ENCODE measurements around the gene NFATC1. TPM values are rescaled to one million over a fixed set of nuclear protein-coding genes. Genes with fewer than 3 reads are reported as not detected.

NFATC1 gene
- total RNA-seq, 1 donor from 2014 or later = 80.3 TPM

DNA sequence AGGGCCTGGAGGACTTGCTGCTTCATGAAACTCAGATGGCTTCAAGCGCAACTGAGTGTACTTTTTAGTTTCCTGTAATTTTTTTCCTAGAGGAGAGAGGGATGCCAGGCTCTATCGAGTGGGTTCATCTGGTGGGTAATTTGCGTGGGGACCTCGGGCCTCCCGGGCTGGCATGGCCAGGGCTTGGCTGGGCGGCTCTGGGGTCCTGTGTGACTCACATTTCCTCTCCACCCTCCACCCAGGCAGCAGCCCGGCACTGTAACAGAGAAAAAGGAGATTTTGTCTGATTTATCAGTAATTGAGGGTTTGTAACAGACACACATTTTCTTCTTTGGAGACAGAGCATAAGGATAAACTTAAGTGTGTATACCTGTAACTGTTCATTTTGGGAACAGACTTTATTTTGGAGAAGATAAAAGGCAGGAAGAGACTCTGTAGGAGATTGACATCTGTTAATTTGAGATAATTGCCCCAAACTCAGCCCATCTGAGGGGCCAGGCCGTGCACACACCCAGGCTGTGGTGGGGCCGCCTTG, 64.3 kb downstream of the NFATC1 start:
- DNase-seq (ENCODE audit: low spot score) (no peak), ATAC-seq (no peak)
- intact Hi-C loops (cut with DNase I) = no loop called here

DNA sequence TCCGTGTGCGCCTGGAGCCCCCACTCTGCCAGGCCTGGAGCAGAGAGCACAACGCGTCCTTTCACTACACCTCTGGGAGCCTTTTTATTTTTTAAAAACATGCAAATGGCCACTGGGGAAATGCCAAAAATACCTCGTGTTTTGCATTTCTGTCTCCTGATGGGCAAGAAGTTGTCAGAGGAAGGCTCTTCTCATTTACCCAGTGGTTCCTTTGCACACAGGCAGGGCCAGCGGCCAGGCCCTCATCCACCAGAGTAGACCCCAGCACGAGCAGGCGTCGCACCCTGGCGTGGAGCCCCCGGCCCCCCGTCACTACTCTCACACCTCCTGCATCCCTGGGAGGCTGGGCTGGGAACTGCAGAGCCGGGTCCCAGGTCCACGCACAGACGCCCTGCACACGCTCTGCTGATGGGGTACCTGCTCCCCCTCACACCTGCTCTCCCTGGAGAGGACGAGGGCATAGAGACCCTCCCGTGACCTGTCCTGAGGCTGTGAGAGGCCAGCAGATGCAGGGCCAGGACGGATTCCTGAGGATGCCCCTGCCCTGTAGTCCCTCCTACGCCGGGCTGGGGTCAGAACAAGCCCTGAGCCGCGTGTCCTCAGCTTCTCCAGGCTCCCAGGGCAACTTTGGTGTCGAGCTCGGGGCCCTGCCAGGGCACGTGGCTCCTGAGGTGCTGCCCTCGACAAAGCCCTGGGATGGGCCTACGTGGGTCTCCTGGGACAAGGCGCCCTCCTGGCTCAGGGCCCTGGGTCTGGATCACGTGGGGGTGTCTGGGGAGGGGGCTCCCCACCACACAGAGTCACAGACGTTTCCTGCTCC, 65.0 kb downstream of the NFATC1 start:
- DNase-seq (ENCODE audit: low spot score) (no peak), ATAC-seq (no peak)
- intact Hi-C loops (cut with DNase I) = no loop called here

GRCh38 chr18:79461627-79462026, 65.9 kb downstream of the NFATC1 start:
- intact Hi-C loops (cut with DNase I) = no loop called here
- DNase-seq (ENCODE audit: low spot score) = no peak
- no peak for ATAC-seq

DNA sequence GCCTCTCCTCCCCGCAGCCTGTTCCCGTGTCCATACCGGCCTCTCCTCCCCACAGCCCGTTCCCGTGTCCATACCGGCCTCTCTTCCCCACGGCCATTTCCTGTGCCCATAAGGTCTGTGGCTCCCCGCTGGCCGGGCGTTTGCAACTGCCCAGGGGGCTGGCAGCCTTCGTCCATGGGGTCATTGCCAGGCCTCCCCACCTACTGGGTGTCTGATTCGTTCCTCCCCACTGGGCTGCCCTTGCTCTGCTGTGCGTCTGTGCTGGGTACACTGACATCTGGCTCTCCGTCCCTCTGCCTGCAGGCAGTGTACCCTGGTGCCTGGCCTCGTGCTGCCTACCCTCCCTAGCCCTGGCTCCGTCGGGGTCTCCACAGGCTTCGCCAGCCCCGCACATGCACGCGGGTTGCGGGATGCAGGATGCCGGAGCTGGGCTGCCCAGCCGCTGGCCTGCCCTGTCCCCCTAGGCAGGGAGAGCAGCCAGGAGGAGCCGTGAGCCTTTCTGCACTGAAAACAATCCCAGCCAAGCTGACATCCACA, 67.8 kb downstream of the NFATC1 start:
- ATAC-seq (no peak), DNase-seq (ENCODE audit: low spot score) (no peak)
- intact Hi-C loops (cut with DNase I) = no loop called here

GRCh38 chr18:79465392-79465991, 69.8 kb downstream of the NFATC1 start:
- ATAC-seq = peak; percentile 72
- DNase-seq (ENCODE audit: low spot score) = no peak
- intact Hi-C loops (cut with DNase I) = no loop called here

DNA sequence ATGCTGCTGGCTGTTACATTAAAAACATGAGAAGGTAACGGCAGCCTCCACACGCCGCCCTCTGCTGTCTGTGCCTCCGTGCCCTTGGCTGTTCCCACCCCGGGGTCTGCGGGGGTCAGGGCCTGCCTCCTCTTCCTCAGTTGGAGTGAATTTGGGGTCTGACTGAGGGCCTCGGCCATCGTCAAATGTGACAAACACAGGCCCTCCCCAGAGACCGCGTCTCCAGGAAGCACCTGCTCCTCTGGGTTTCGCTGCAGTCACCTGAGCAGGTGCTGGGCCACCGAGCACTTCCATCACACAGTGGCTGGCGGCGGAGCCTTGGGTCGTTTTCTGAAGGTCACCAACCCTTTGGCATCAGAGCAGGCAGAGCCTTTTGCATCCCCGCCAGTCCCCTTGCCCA, 70.9 kb downstream of the NFATC1 start:
- ATAC-seq (no peak), DNase-seq (ENCODE audit: low spot score) (no peak)
- intact Hi-C loops (cut with DNase I) = no loop called here

GRCh38 chr18:79467126-79467525, 71.4 kb downstream of the NFATC1 start:
- intact Hi-C loops (cut with DNase I) = no loop called here
- no peak for DNase-seq (ENCODE audit: low spot score)

DNA sequence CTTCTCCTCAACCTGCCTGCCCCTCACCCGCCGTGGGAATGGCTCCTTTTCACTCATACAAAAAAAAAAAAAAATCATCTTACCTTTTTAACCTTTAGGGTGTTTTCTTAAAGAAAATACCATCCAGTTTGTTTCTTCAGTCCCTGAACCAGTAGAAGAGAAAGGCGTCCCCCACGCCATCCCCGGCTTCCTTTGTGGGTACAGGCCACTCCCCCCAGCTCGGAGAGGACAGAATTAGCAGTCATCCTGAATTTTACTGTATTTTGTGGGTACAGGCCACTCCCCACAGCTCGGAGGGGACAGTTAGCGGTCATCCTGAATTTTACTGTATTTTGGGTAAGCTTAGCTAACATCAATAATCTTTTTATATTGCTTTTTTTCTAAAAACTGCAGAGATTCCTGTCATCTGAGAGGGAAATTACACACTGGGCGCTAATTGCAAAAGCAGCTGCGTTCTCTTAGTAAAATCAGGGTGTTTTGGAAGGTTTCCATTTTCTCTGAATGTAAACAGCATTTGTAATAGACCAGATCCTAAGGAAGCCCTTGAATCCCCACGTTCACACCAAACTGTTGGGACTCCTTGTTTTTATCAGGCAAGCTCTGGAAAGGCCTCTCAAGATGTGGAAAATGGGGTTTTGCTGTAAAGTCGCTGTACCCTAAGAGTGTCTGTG, 72.5 kb downstream of the NFATC1 start:
- intact Hi-C loops (cut with DNase I) = no loop called here
- DNase-seq (ENCODE audit: low spot score) = no peak
- ATAC-seq = no peak

More at GRCh38 chr18:79467126-79467525, 71.4 kb downstream of the NFATC1 start:
- ATAC-seq = no peak

DNA sequence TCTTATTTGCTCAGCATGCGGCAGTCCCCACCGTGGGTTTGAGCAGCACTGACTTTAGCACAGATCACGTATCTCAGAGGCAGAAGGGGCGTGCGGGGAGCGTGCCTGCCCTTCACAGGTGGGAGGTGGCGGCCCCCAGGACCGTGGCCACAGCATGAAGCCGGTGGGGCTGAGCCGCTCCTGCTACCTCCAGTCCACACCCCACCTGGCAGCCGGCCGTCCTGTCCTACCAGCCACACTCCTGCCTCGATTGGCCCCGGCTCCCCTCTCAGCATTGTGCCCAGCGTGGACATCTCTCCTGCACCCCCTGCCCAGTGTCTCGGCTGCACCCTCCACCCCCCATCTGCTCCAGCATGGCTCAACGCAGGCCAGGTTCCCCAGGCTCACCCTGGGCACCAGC, 73.6 kb downstream of the NFATC1 start:
- ATAC-seq (no peak), DNase-seq (ENCODE audit: low spot score) (no peak)
- intact Hi-C loops (cut with DNase I) = no loop called here

DNA sequence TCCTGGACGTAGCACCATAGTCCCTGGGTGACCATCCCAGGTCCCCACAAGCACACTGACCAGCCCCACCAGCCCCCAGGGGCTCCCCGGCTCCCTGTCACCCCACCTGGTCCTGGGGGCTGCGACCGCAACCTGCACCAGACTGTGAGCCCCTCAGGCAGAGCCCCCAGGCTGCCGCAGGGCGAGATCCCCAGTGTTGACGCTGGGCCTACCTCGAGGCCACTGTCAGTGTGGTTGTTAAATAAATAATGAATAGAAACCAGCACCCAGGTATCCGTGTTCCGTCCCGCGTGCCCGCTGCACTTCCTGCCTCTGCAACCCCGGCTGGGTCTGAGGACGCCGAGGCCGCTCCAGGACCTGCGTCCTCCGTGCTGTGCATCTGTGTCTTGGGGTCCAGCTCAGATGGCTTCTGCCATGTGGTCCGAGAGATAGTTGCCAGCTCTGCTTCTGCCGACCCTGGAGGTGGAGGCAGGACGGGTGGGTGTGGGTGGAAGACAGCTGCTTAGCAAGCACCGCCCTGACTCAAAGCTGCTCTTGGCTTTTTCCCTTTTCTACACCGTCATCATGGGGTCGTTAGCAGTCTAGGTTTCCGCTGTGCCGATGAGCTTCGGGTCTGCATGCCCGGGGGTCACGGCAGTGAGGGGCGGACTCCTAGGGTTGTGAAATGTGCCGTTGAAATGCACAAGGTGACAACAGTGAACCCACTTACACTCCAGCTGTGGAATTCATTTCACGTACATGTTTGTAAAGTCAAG, 74.2 kb downstream of the NFATC1 start:
- intact Hi-C loops (cut with DNase I) = no loop called here

GRCh38 chr18:79470547-79470946, 74.8 kb downstream of the NFATC1 start:
- intact Hi-C loops (cut with DNase I) = no loop called here
- no peak for ATAC-seq
- DNase-seq (ENCODE audit: low spot score) = no peak

More for the DNA sequence above, 74.2 kb downstream of the NFATC1 start:
- DNase-seq (ENCODE audit: low spot score) (no peak), ATAC-seq (no peak)

GRCh38 chr18:79471046-79471445, 75.3 kb downstream of the NFATC1 start:
- intact Hi-C loops (cut with DNase I) = no loop called here
- DNase-seq (ENCODE audit: low spot score) = no peak
- ATAC-seq = no peak

DNA sequence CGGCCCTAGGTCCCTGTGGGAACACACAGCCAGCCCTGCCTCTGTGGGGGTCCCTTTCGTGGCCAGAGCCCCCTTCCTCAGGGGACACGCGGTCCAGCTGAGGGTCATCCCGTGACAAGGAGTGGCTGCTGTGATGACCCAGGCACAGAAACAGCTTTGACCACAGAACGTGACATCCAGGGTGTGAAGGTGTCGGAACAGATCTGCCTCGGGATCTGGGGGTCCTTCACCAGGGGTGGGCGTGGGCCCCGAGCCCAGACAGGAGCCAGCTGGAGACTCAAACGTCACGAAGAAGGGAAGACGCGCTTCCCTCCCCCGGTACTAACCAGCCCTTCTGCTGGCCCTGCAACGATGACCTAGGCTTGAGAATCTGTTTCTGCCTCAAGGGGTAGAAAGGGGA, 75.9 kb downstream of the NFATC1 start:
- intact Hi-C loops (cut with DNase I) = no loop called here
- ATAC-seq (no peak), DNase-seq (ENCODE audit: low spot score) (no peak)

DNA sequence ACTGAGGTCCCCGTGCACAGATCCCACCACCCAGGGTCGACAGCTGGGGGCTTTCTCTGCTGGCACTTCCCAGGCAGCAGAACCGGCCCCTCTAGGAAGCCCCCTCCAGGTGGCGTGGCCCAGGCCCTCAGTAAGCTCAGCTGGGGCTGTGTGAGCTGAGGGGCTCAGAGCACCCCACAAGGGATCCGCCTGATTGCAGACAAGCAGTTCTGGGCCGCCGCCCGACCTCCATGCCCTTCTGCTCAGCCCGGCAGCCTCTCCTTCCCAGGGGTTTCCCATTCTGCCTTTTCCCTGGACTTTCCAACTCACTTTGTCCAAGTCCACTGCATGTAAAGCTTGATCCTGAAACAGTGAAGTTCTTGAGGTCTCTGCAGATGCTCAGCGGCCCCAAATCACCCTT, 76.4 kb downstream of the NFATC1 start:
- intact Hi-C loops (cut with DNase I) = no loop called here
- no peak for ATAC-seq
- DNase-seq (ENCODE audit: low spot score) = no peak

- DNase-seq (ENCODE audit: low spot score) (no peak), ATAC-seq (no peak)
- intact Hi-C loops (cut with DNase I) = no loop called here
These were observed 77.2 kb downstream of the NFATC1 start for GRCh38 chr18:79472946-79473345.

- DNase-seq (ENCODE audit: low spot score) (peak; percentile 67), ATAC-seq (peak; percentile 85)
- intact Hi-C loops (cut with DNase I) = no loop called here
These were observed 80.5 kb downstream of the NFATC1 start for GRCh38 chr18:79476031-79476917.

GRCh38 chr18:79476918-79477571, 81.3 kb downstream of the NFATC1 start:
- intact Hi-C loops (cut with DNase I) = no loop called here
- DNase-seq (ENCODE audit: low spot score) (peak; percentile 51), ATAC-seq (peak; percentile 78)

All from sciatic nerve (tissue), 2 donors.